ENCODE measurements around the gene SAP30BP. TPM values are rescaled to one million over a fixed set of nuclear protein-coding genes. Genes with fewer than 3 reads are reported as not detected.

The SAP30BP gene
- total and polyA plus RNA-seq, 10 of the 15 experiments (the other 5 are each of a cell fraction or from before 2014, with no cell fraction given) = 57.9 to 166 (median 94.5) TPM

GRCh38 chr17:75755205-75755901, 88.2 kb downstream of the SAP30BP start (continued):
- TF ChIP-seq ZNF592 (IDR thresholded peaks at IDR 0.05) = no peak

GRCh38 chr17:75755990-75756389, 88.9 kb downstream of the SAP30BP start:
- no peak for TF ChIP-seq FOXM1 (IDR thresholded peaks at IDR 0.05; ENCODE audit: low read depth, low read length)
- FAIRE-seq = no peak
- no peak overlapping the region for H3K9ac ChIP-seq (ENCODE audit: control insufficient read depth, insufficient read depth, low read length)
- intact Hi-C loops (cut with micrococcal nuclease; ENCODE audit: unreplicated experiment) = no loop called here
- H3K27ac ChIP-seq (ENCODE audit: control insufficient read depth, insufficient read depth) = no peak overlapping the region
- no peaks in the 10 kb centered on the region for H3K27me3 ChIP-seq (replicated peaks in 1 of 2; ENCODE audit: control insufficient read depth in 2 of 2, insufficient read depth in 2 of 2, low read length in 1 of 2)
- BruUV-seq (replicated peaks) = no TSS peak
- ChIA-PET CTCF (interaction anchor here (0.8 to 4.3 kb wide), 3 partner anchors 8 to 136 kb away, joined by 3 to 75 read pairs (median 3); partner anchors contain the start of gene GALK1), RAD21 (ENCODE audit: unreplicated experiment) (no interaction called here), POLR2A (no interaction called here), SMC1A (ENCODE audit: uncharacterized antibody, unreplicated experiment) (no interaction called here)
- H3K4me1 ChIP-seq (ENCODE audit: control insufficient read depth, insufficient read depth, low read length) = peaks cover 10% of the 10 kb centered on the region
- H3K4me3 ChIP-seq = no peak overlapping the region
- in situ Hi-C loops (cut with MboI) = no loop called here
- no peak overlapping the region for H3K4me2 ChIP-seq (ENCODE audit: control insufficient read depth, insufficient read depth)
- H3K9me3 ChIP-seq (replicated peaks; ENCODE audit: control insufficient read depth, insufficient read depth, low read length) = no peaks in the 10 kb centered on the region
- DNase-seq (ENCODE audit: low read depth, low spot score) = no peak
- H2AFZ ChIP-seq (ENCODE audit: control insufficient read depth, low read depth, low read length) = no peak overlapping the region
- H3K36me3 ChIP-seq (ENCODE audit: control insufficient read depth in 2 of 2, insufficient read depth in 2 of 2, low read length in 1 of 2) = no peaks in the 10 kb centered on the region
- H3K79me2 ChIP-seq (ENCODE audit: control insufficient read depth, insufficient read depth, low read length) = no peaks in the 10 kb centered on the region
- WGBS (ENCODE audit: insufficient coverage, insufficient replicate concordance, low lambda C conversion rate, missing lambda C conversion rate) = 96% methylated on average over 2 of the region's 2 CpGs
- no peak for ATAC-seq
- H4K20me1 ChIP-seq (ENCODE audit: control insufficient read depth, insufficient read depth) = no peaks in the 10 kb centered on the region
